Gastrocnemius medialis (tissue), 4 donors: ENCODE results near the gene IFI27L2.

Source experiments
- CTCF ChIP-seq, 5 experiments: fragments of 450-650 bp in 3 of 5; fragments of 200-600 bp in 2 of 5; sonication (generic) in 2 of 5; IDR thresholded peaks in 4 of 5; conservative IDR thresholded peaks in 1 of 5; 1 replicate in 4 of 5; 2 replicates in 1 of 5; pipeline ENCODE4 v1.5.1; 2016 to 2019; ENCODE audit warnings: antibody characterized with exemption in 5 of 5, mild to moderate bottlenecking in 3 of 5, moderate library complexity in 3 of 5
- POLR2A ChIP-seq, 2 donors: fragments of 450-650 bp; IDR thresholded peaks; one replicate each; pipeline ENCODE4 v1.6.1; 2017; ENCODE audit warnings: antibody characterized with exemption in 2 of 2, mild to moderate bottlenecking in 2 of 2, moderate library complexity in 2 of 2

GRCh38 chr14:94173471-94173884 is 44.1 kb upstream of the IFI27L2 start:
- no peak for TF ChIP-seq CTCF (IDR thresholded peaks at IDR 0.05 in 4 of 5, conservative IDR thresholded peaks at IDR 0.05 in 1 of 5)
- no peak for TF ChIP-seq POLR2A (IDR thresholded peaks at IDR 0.05)
